Measurements from ENCODE around the gene TTLL6.

DNA sequence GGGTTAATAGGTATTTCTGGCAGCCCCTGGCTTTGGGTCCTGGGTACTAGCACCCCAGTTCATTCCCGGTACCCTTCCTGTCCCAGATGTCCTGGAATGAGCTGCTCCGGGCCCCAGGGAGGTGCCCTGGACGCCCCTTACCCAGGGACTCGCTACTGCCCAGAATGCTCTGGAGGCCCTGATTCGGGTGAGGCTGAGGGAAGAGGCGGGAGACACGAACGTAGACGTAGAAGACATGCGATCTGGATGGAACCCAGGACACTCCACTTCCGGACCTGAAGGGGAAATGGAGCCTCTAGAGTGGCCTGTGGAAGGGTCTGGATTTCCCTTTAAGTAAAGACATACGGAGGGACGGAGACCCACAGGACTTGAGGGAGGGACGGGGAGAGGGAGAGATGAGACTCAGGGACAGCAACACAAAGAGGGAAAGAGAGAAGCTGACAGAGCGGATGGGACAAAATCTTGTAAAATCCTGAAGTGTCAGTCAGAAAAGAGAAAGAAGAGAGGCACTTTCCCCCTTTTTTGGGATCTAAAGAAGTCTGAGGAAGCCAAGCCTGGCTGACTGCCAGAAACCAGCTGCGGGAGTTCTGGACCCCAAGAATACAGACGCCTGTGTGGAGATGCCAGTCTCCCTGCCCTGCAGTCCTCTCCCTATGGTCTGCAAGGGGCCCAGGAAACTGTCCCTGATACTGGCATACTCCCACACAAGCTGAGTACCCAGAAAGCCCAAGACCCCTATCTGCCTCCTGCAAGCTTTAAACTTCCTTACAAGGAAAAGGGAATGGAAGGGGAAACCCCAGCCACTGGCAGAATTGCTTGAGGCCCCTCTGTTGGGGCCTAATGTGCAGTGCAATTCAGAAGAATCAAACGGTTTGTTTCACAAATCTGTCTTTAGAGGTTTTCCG is 87.4 kb downstream of the TTLL6 start:
- TF ChIP-seq, protein P1, sequence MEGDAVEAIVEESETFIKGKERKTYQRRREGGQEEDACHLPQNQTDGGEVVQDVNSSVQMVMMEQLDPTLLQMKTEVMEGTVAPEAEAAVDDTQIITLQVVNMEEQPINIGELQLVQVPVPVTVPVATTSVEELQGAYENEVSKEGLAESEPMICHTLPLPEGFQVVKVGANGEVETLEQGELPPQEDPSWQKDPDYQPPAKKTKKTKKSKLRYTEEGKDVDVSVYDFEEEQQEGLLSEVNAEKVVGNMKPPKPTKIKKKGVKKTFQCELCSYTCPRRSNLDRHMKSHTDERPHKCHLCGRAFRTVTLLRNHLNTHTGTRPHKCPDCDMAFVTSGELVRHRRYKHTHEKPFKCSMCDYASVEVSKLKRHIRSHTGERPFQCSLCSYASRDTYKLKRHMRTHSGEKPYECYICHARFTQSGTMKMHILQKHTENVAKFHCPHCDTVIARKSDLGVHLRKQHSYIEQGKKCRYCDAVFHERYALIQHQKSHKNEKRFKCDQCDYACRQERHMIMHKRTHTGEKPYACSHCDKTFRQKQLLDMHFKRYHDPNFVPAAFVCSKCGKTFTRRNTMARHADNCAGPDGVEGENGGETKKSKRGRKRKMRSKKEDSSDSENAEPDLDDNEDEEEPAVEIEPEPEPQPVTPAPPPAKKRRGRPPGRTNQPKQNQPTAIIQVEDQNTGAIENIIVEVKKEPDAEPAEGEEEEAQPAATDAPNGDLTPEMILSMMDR (IDR thresholded peaks at IDR 0.05; ENCODE audit: insufficient read depth, low read length, poor library complexity, severe bottlenecking), result no peak
- no peak for TF ChIP-seq EZH2phosphoT487 (conservative IDR thresholded peaks at IDR 0.05; ENCODE audit: low read length)
